Mesenchymal stem cell (in vitro differentiated cells and primary cell): ENCODE results near the gene SLC38A1.

Experiments
- DNase-seq: peaks from one replicate; pipeline ENCODE4 v3.0.0-alpha.2; 2013
- H2AFZ ChIP-seq: one replicate; pipeline ENCODE4 v1.6.1; 2013; ENCODE audit warnings: low read depth, mild to moderate bottlenecking, control low read depth, inconsistent platforms, low read length, moderate library complexity
- H2AK5ac ChIP-seq: 2 replicates; pipeline ENCODE4 v1.6.1; 2013; ENCODE audit warnings: low read length, moderate library complexity, mild to moderate bottlenecking, inconsistent platforms; ENCODE audit not compliant: severe bottlenecking
- H2BK120ac ChIP-seq: one replicate; pipeline ENCODE4 v1.6.1; 2013; ENCODE audit warnings: low read depth, mild to moderate bottlenecking, inconsistent platforms, low read length, moderate library complexity
- H2BK12ac ChIP-seq, 2 experiments: one replicate each; pipeline ENCODE4 v1.6.1; 2013; ENCODE audit warnings: inconsistent platforms in 2 of 2, low read length in 2 of 2, mild to moderate bottlenecking in 2 of 2, moderate library complexity in 2 of 2, control low read depth in 1 of 2
- H2BK15ac ChIP-seq: one replicate; pipeline ENCODE4 v1.6.1; 2013; ENCODE audit warnings: mild to moderate bottlenecking, low read depth, inconsistent platforms; ENCODE audit not compliant: poor library complexity, severe bottlenecking
- H2BK5ac ChIP-seq: 2 replicates; pipeline ENCODE4 v1.6.1; 2013; ENCODE audit warnings: low read depth, mild to moderate bottlenecking, low read length, control low read depth, inconsistent platforms; ENCODE audit not compliant: poor library complexity, severe bottlenecking
- H3K14ac ChIP-seq, 2 experiments: one replicate each; pipeline ENCODE4 v1.6.1; 2013; ENCODE audit warnings: inconsistent platforms in 2 of 2, low read length in 2 of 2, control low read depth in 1 of 2, mild to moderate bottlenecking in 1 of 2, moderate library complexity in 1 of 2
- H3K18ac ChIP-seq, 2 experiments: one replicate each; pipeline ENCODE4 v1.6.1; 2013; ENCODE audit warnings: inconsistent platforms in 2 of 2, low read length in 2 of 2, control low read depth in 1 of 2, low read depth in 1 of 2, mild to moderate bottlenecking in 1 of 2
- H3K23ac ChIP-seq, 2 experiments: one replicate each; pipeline ENCODE4 v1.6.1; 2013; ENCODE audit warnings: inconsistent platforms in 2 of 2, low read length in 2 of 2, mild to moderate bottlenecking in 2 of 2, moderate library complexity in 2 of 2, control low read depth in 1 of 2
- H3K27ac ChIP-seq: 2 replicates; pipeline ENCODE4 v1.5.1; 2013; ENCODE audit warnings: mild to moderate bottlenecking, moderate library complexity, low read length, control low read depth, inconsistent platforms; ENCODE audit not compliant: poor library complexity, severe bottlenecking
- H3K27me3 ChIP-seq, 2 experiments: 2 replicates each; pipeline versions ENCODE4 v1.6.1 to v1.7.0; 2013; ENCODE audit warnings: low read length in 2 of 2, mild to moderate bottlenecking in 2 of 2, moderate library complexity in 2 of 2, control low read depth in 1 of 2, inconsistent platforms in 1 of 2; ENCODE audit not compliant: control insufficient read depth in 1 of 2, insufficient read depth in 1 of 2
- H3K36me3 ChIP-seq, 2 experiments: 2 replicates each; pipeline versions ENCODE4 v1.6.1 to v1.7.0; 2013; ENCODE audit warnings: low read length in 2 of 2, control low read depth in 1 of 2, inconsistent platforms in 1 of 2, low read depth in 1 of 2, mild to moderate bottlenecking in 1 of 2; ENCODE audit not compliant: insufficient read depth in 2 of 2, control insufficient read depth in 1 of 2
- H3K4ac ChIP-seq, 2 experiments: one replicate each; pipeline ENCODE4 v1.6.1; 2013; ENCODE audit warnings: inconsistent platforms in 2 of 2, low read length in 2 of 2, mild to moderate bottlenecking in 2 of 2, moderate library complexity in 2 of 2, control low read depth in 1 of 2, low read depth in 1 of 2
- H3K4me1 ChIP-seq: 2 replicates; pipeline ENCODE4 v1.6.1; 2013; ENCODE audit warnings: low read depth, low read length, control low read depth; ENCODE audit not compliant: control insufficient read depth, insufficient read depth
- H3K4me2 ChIP-seq: 2 replicates; pipeline ENCODE4 v1.6.1; 2013; ENCODE audit warnings: low read length, mild to moderate bottlenecking, inconsistent platforms; ENCODE audit not compliant: poor library complexity, severe bottlenecking
- H3K4me3 ChIP-seq, 2 experiments: 2 replicates each; pipeline versions ENCODE4 v1.5.1 to v1.7.0; 2013; ENCODE audit warnings: low read length in 2 of 2, mild to moderate bottlenecking in 2 of 2, control low read depth in 1 of 2, low read depth in 1 of 2; ENCODE audit not compliant: insufficient read depth in 1 of 2
- H3K79me1 ChIP-seq: replicated peaks from 2 replicates; pipeline ENCODE4 v1.6.1; 2013; ENCODE audit warnings: mild to moderate bottlenecking, control low read depth, low read length, inconsistent platforms; ENCODE audit not compliant: poor library complexity, severe bottlenecking
- H3K9ac ChIP-seq: 2 replicates; pipeline ENCODE4 v1.7.0; 2013; ENCODE audit warnings: mild to moderate bottlenecking, low read length, moderate library complexity
- H3K9me3 ChIP-seq: 2 replicates; pipeline ENCODE4 v1.7.0; 2013; ENCODE audit warnings: mild to moderate bottlenecking, low read length; ENCODE audit not compliant: control insufficient read depth
- H4K8ac ChIP-seq: one replicate; pipeline ENCODE4 v1.6.1; 2013; ENCODE audit warnings: inconsistent platforms, mild to moderate bottlenecking, low read length, moderate library complexity
- H4K91ac ChIP-seq: one replicate; pipeline ENCODE4 v1.6.1; 2013; ENCODE audit warnings: mild to moderate bottlenecking, low read length, inconsistent platforms
- WGBS: methylation state at CpG from one replicate; pipeline ENCODE4 v1.1.7; 2013; ENCODE audit warnings: mixed read lengths; 5-methylcytosine and 5-hydroxymethylcytosine counted together

SLC38A1 gene

GRCh38 chr12:46212108-46212982 lies 56.5 kb downstream of the SLC38A1 start:
- WGBS = 97% methylated on average over 4 of the region's 4 CpGs
- Histone ChIP-seq H3K9ac (no peak overlapping the region), H3K4ac (no peak overlapping the region), H3K14ac (no peak overlapping the region), H2BK120ac (no peak overlapping the region), H3K18ac (no peak overlapping the region), H3K36me3 (peaks cover 0 to 9% of the 10 kb centered on the region in 2 experiments), H2BK5ac (no peak overlapping the region), H4K8ac (no peak overlapping the region), H3K27me3 (no peaks in the 10 kb centered on the region), H3K27ac (no peak overlapping the region), H4K91ac (no peak overlapping the region), H2BK15ac (no peak overlapping the region), H2BK12ac (no peak overlapping the region), H3K23ac (no peak overlapping the region), H3K79me1 (peaks cover 27% of the 10 kb centered on the region), H2AFZ (no peak overlapping the region), H3K9me3 (no peaks in the 10 kb centered on the region), H3K4me3 (no peak overlapping the region), H2AK5ac (no peak overlapping the region), H3K4me2 (no peak overlapping the region), H3K4me1 (peaks cover 3% of the 10 kb centered on the region)
- no peak for DNase-seq

GRCh38 chr12:46210873-46211439 lies 57.9 kb downstream of the SLC38A1 start:
- Histone ChIP-seq H3K23ac (no peak overlapping the region), H3K4me1 (peaks cover 3% of the 10 kb centered on the region), H2AFZ (no peak overlapping the region), H3K36me3 (peaks cover 0 to 4% of the 10 kb centered on the region in 2 experiments), H3K79me1 (peaks cover 25% of the 10 kb centered on the region), H2BK15ac (no peak overlapping the region), H3K27me3 (no peaks in the 10 kb centered on the region), H2AK5ac (no peak overlapping the region), H3K27ac (no peak overlapping the region), H3K4ac (no peak overlapping the region), H4K91ac (no peak overlapping the region), H2BK12ac (no peak overlapping the region), H3K9me3 (no peaks in the 10 kb centered on the region), H3K4me3 (no peak overlapping the region), H3K18ac (no peak overlapping the region), H3K4me2 (no peak overlapping the region), H2BK120ac (no peak overlapping the region), H4K8ac (no peak overlapping the region), H3K9ac (no peak overlapping the region), H3K14ac (no peak overlapping the region), H2BK5ac (no peak overlapping the region)
- WGBS = 96% methylated on average over 6 of the region's 6 CpGs
- DNase-seq = no peak

- Histone ChIP-seq H2BK12ac (no peak overlapping the region), H3K4ac (no peak overlapping the region), H3K9ac (no peak overlapping the region), H3K23ac (no peak overlapping the region), H2AFZ (no peak overlapping the region), H3K9me3 (no peaks in the 10 kb centered on the region), H3K14ac (no peak overlapping the region), H3K36me3 (peaks cover 0 to 3% of the 10 kb centered on the region in 2 experiments), H3K4me1 (peaks cover 3% of the 10 kb centered on the region), H3K79me1 (peaks cover 25% of the 10 kb centered on the region), H2BK120ac (no peak overlapping the region), H4K8ac (no peak overlapping the region), H2BK5ac (no peak overlapping the region), H3K4me2 (no peak overlapping the region), H3K18ac (no peak overlapping the region), H2AK5ac (no peak overlapping the region), H4K91ac (no peak overlapping the region), H3K27me3 (no peaks in the 10 kb centered on the region), H3K4me3 (no peak overlapping the region), H2BK15ac (no peak overlapping the region), H3K27ac (no peak overlapping the region)
- no peak for DNase-seq
- 82% methylated on average over 8 of the region's 12 CpGs for WGBS
Measured at GRCh38 chr12:46209914-46210872, 58.6 kb downstream of the SLC38A1 start.

- H2BK12ac ChIP-seq = no peak overlapping the region
- peak; percentile 15 for DNase-seq
- H2BK120ac ChIP-seq = no peak overlapping the region
- H3K14ac ChIP-seq = no peak overlapping the region
- H2BK5ac ChIP-seq = no peak overlapping the region
- no peaks in the 10 kb centered on the region for H3K9me3 ChIP-seq
- no peaks in the 10 kb centered on the region for H3K27me3 ChIP-seq
- no peak overlapping the region for H2AK5ac ChIP-seq
- no peak overlapping the region for H2BK15ac ChIP-seq
- no peak overlapping the region for H3K4me2 ChIP-seq
- H3K27ac ChIP-seq = no peak overlapping the region
- no peak overlapping the region for H3K9ac ChIP-seq
- H3K36me3 ChIP-seq = no peaks in the 10 kb centered on the region
- H3K23ac ChIP-seq = no peak overlapping the region
- no peak overlapping the region for H2AFZ ChIP-seq
- WGBS = 85% methylated on average over 4 of the region's 4 CpGs
- peaks cover 20% of the 10 kb centered on the region for H3K79me1 ChIP-seq
- no peak overlapping the region for H3K18ac ChIP-seq
- H3K4me3 ChIP-seq = no peak overlapping the region
- no peak overlapping the region for H4K8ac ChIP-seq
- H4K91ac ChIP-seq = no peak overlapping the region
- H3K4me1 ChIP-seq = peaks cover 1% of the 10 kb centered on the region
- no peak overlapping the region for H3K4ac ChIP-seq
Measured at GRCh38 chr12:46209170-46209569, 59.7 kb downstream of the SLC38A1 start.
